Daoy (cell line): ENCODE results near the gene CKS1B. TPM values are rescaled to one million over a fixed set of nuclear protein-coding genes. Genes with fewer than 3 reads are reported as not detected.

ENCODE experiments used
- DNase-seq: peaks from one replicate; pipeline ENCODE4 v3.0.0-alpha.2; 2015; ENCODE audit warnings: low read depth
- total RNA-seq: library from RNA; depleted of rRNA; stranded (reverse); fragments of >200 nt; shearing (Covaris generic); gene quantifications from 2 replicates; pipeline ENCODE4 v1.2.3, GENCODE V29; 2014; rRNA removed

Gene CKS1B
- total RNA-seq, 1 experiment from 2014 or later: 379 TPM

- no peak for DNase-seq
Measured at GRCh38 chr1:155013632-155014031, 39.2 kb downstream of the CKS1B start.

GRCh38 chr1:155014709-155015508 is 40.4 kb downstream of the CKS1B start:
- DNase-seq: no peak

- DNase-seq: no peak
Measured at GRCh38 chr1:155015527-155016230, 41.2 kb downstream of the CKS1B start.

GRCh38 chr1:155016231-155016831 is 41.9 kb downstream of the CKS1B start:
- DNase-seq: no peak

- DNase-seq: peak; percentile 98
Measured at GRCh38 chr1:155017041-155017945, 42.8 kb downstream of the CKS1B start.

GRCh38 chr1:155017946-155018316 is 43.5 kb downstream of the CKS1B start:
- DNase-seq: no peak

GRCh38 chr1:155018617-155019348 is 44.3 kb downstream of the CKS1B start:
- DNase-seq: no peak

- DNase-seq: no peak
Measured at GRCh38 chr1:155019377-155020245, 45.1 kb downstream of the CKS1B start.

- DNase-seq: no peak
Measured at GRCh38 chr1:155022136-155022926, 47.9 kb downstream of the CKS1B start.

GRCh38 chr1:155022927-155023236 is 48.4 kb downstream of the CKS1B start:
- DNase-seq: no peak

- no peak for DNase-seq
Measured at GRCh38 chr1:155023627-155024026, 49.1 kb downstream of the CKS1B start.

GRCh38 chr1:155024315-155024714 is 49.8 kb downstream of the CKS1B start:
- DNase-seq: no peak

GRCh38 chr1:155026154-155026553 is 51.7 kb downstream of the CKS1B start:
- DNase-seq: no peak

- peak; percentile 72 for DNase-seq
Measured at GRCh38 chr1:155026588-155026987, 52.1 kb downstream of the CKS1B start.

Other genes starting within 250 kb of the CKS1B start
- 9.1 and 16.8 TPM in 2 replicates for gene KCNN3, start 104.4 kb upstream of the CKS1B start, total RNA-seq
- gene PMVK, start 38.0 kb upstream of the CKS1B start, total RNA-seq: 3.8 and 5.7 TPM in 2 replicates
- gene PBXIP1, start 18.6 kb upstream of the CKS1B start, total RNA-seq: 10.5 and 10.9 TPM in 2 replicates
- gene PYGO2, start 12.9 kb upstream of the CKS1B start, total RNA-seq: 21.8 and 24.3 TPM in 2 replicates
- gene SHC1, start 3.9 kb upstream of the CKS1B start, total RNA-seq: 112 and 126 TPM in 2 replicates
- 48.1 and 51.2 TPM in 2 replicates for gene FLAD1, start 8.7 kb downstream of the CKS1B start, total RNA-seq
- not detected in 2 replicates for gene LENEP, start 18.9 kb downstream of the CKS1B start, total RNA-seq
- 11.7 and 14.8 TPM in 2 replicates for gene ZBTB7B, start 28.1 kb downstream of the CKS1B start, total RNA-seq
- gene DCST2, start 59.1 kb downstream of the CKS1B start, total RNA-seq: not detected in 2 replicates
- not detected in 2 replicates for gene DCST1, start 59.1 kb downstream of the CKS1B start, total RNA-seq
- 44.5 and 46.2 TPM in 2 replicates for gene ADAM15, start 76.6 kb downstream of the CKS1B start, total RNA-seq
- gene EFNA4, start 89.1 kb downstream of the CKS1B start, total RNA-seq: 10.6 and 16.7 TPM in 2 replicates
- 1.1 and 2.4 TPM in 2 replicates for gene EFNA3, start 104.2 kb downstream of the CKS1B start, total RNA-seq
- gene EFNA1, start 153.2 kb downstream of the CKS1B start, total RNA-seq: 24.6 and 34.5 TPM in 2 replicates
- gene SLC50A1, start 161.2 kb downstream of the CKS1B start, total RNA-seq: 14.9 and 28.7 TPM in 2 replicates
- 5.0 and 66.4 TPM in 2 replicates for gene DPM3, start 165.8 kb downstream of the CKS1B start, total RNA-seq
- gene KRTCAP2, start 198.6 kb downstream of the CKS1B start, total RNA-seq: 123 and 131 TPM in 2 replicates
- gene TRIM46, start 199.2 kb downstream of the CKS1B start, total RNA-seq: 0.63 and 1.9 TPM in 2 replicates
- gene THBS3, start 233.2 kb downstream of the CKS1B start, total RNA-seq: 2.9 and 3.2 TPM in 2 replicates
- gene MTX1, start 234.0 kb downstream of the CKS1B start, total RNA-seq: 81.3 and 96.7 TPM in 2 replicates